SK-N-SH (cell line): Measurements from ENCODE around the gene SLC26A1. TPM values are rescaled to one million over a fixed set of nuclear protein-coding genes. Genes with fewer than 3 reads are reported as not detected.
A peak's percentile ranks its signal among the peaks of the same experiment; 100 is the strongest.

Experiments
- CTCF ChIA-PET: fragments of 300-600, 350-600 bp; formaldehyde crosslinking; extraction: SDS; loops from one replicate; lab custom pipeline; 2021; lab: Yijun Ruan, JAX
- POLR2A ChIA-PET: fragments of 350-600 bp; sonication (Branson Sonifier 250); formaldehyde crosslinking; extraction: SDS; loops from one replicate; lab custom pipeline; 2020; ENCODE audit warnings: antibody characterized with exemption, inconsistent platforms; lab: Yijun Ruan, JAX
- DNase-seq: peaks from one replicate; pipeline ENCODE4 v3.0.0; 2012
- H2AFZ ChIP-seq: fragments of 200-600 bp; sonication (generic); 2 replicates; pipeline ENCODE4 v1.8.1; 2016; ENCODE audit warnings: antibody characterized with exemption, mild to moderate bottlenecking, low read depth
- H3F3A ChIP-seq: fragments of 200-600 bp; sonication (generic); replicated peaks from 2 replicates; pipeline ENCODE3; 2016; ENCODE audit warnings: antibody characterized with exemption, mild to moderate bottlenecking; ENCODE audit not compliant: insufficient read depth
- H3K27ac ChIP-seq, 2 experiments: fragments of 200-500 bp in 1 of 2; fragments of 200-600 bp in 1 of 2; sonication (Bioruptor generic) in 1 of 2; sonication (generic), shearing (Covaris generic) in 1 of 2; 2 replicates each; pipeline versions ENCODE4 v1.5.1 to v1.6.1; 2014 to 2016; ENCODE audit warnings: low read depth in 2 of 2, inconsistent platforms in 1 of 2, low read length in 1 of 2, mild to moderate bottlenecking in 1 of 2, mixed read lengths in 1 of 2
- H3K27me3 ChIP-seq: fragments of 200-600 bp; sonication (generic), shearing (Covaris generic); 2 replicates; pipeline ENCODE4 v1.6.1; 2016; ENCODE audit warnings: mixed run types; ENCODE audit not compliant: insufficient read depth
- H3K36me3 ChIP-seq, 2 experiments: fragments of 200-500 bp in 1 of 2; fragments of 200-600 bp in 1 of 2; sonication (Bioruptor generic) in 1 of 2; sonication (generic) in 1 of 2; replicated peaks in 1 of 2; 2 replicates each; pipeline versions ENCODE3 to v1.5.1; 2014 to 2016; ENCODE audit warnings: low read length in 1 of 2, mild to moderate bottlenecking in 1 of 2; ENCODE audit not compliant: insufficient read depth in 2 of 2, control insufficient read depth in 1 of 2
- H3K4me1 ChIP-seq, 2 experiments: fragments of 200-500 bp in 1 of 2; fragments of 200-600 bp in 1 of 2; sonication (Bioruptor generic) in 1 of 2; sonication (generic), shearing (Covaris generic) in 1 of 2; 2 replicates each; pipeline versions ENCODE4 v1.5.1 to v1.6.1; 2014 to 2016; ENCODE audit warnings: low read depth in 1 of 2, low read length in 1 of 2, mixed run types in 1 of 2; ENCODE audit not compliant: insufficient read depth in 2 of 2, control insufficient read depth in 1 of 2
- H3K4me2 ChIP-seq: fragments of 200-600 bp; sonication (generic), shearing (Covaris generic); 2 replicates; pipeline ENCODE4 v1.6.1; 2017; ENCODE audit warnings: mixed run types
- H3K4me3 ChIP-seq, 2 experiments: fragments of 200-500 bp in 1 of 2; fragments of 200-600 bp in 1 of 2; sonication (Bioruptor generic) in 1 of 2; sonication (generic), shearing (Covaris generic) in 1 of 2; 2 replicates each; pipeline versions ENCODE4 v1.5.1 to v1.8.1; 2014 to 2016; ENCODE audit warnings: low read depth in 2 of 2, inconsistent platforms in 1 of 2, low read length in 1 of 2, mild to moderate bottlenecking in 1 of 2, mixed read lengths in 1 of 2, moderate library complexity in 1 of 2
- H3K79me2 ChIP-seq: fragments of 200-600 bp; sonication (generic); 2 replicates; pipeline ENCODE4 v1.8.1; 2017; ENCODE audit warnings: mild to moderate bottlenecking; ENCODE audit not compliant: insufficient read depth
- H3K9ac ChIP-seq: fragments of 200-600 bp; sonication (generic); 2 replicates; pipeline ENCODE4 v1.6.1; 2017; ENCODE audit warnings: mixed run types
- H3K9me2 ChIP-seq: fragments of 200-600 bp; sonication (generic); 2 replicates; pipeline ENCODE4 v1.6.1; 2017; ENCODE audit warnings: mixed run types
- H3K9me3 ChIP-seq: fragments of 200-600 bp; sonication (generic); 2 replicates; pipeline ENCODE4 v1.6.1; 2017; ENCODE audit warnings: mixed run types, mild to moderate bottlenecking, moderate library complexity
- H4K20me1 ChIP-seq: fragments of 200-600 bp; sonication (generic); 2 replicates; pipeline ENCODE4 v1.6.1; 2017; ENCODE audit warnings: mild to moderate bottlenecking, mixed run types; ENCODE audit not compliant: insufficient read depth
- CHD2 ChIP-seq: fragments of 150-350 bp; IDR thresholded peaks from 2 replicates; pipeline ENCODE4 v1.6.1; 2018; ENCODE audit warnings: low read length; ENCODE audit not compliant: partially characterized antibody
- CTCF ChIP-seq: fragments of 200-600 bp; sonication (generic); IDR thresholded peaks from 2 replicates; pipeline ENCODE4 v1.6.1; 2017; ENCODE audit warnings: antibody characterized with exemption, mild to moderate bottlenecking, moderate library complexity
- EP300 ChIP-seq, 2 experiments: IDR thresholded peaks; 2 replicates each; pipeline versions ENCODE4 v1.4.0 to v1.6.1; 2012; ENCODE audit warnings: borderline replicate concordance in 1 of 2, low read depth in 1 of 2, low read length in 1 of 2
- EZH2phosphoT487 ChIP-seq: fragments of 200-600 bp; sonication (generic); IDR thresholded peaks from 2 replicates; pipeline ENCODE4 v1.6.1; 2017; ENCODE audit warnings: low read depth, mixed run types, mild to moderate bottlenecking, antibody characterized with exemption, moderate library complexity, borderline replicate concordance
- FOXM1 ChIP-seq: IDR thresholded peaks from 2 replicates; pipeline ENCODE4 v1.4.0; 2012; ENCODE audit warnings: low read depth, mild to moderate bottlenecking
- GABPA ChIP-seq: IDR thresholded peaks from 2 replicates; pipeline ENCODE4 v1.4.0; 2012; ENCODE audit warnings: low read depth, mild to moderate bottlenecking
- GATA2 ChIP-seq: sonication (generic); formaldehyde crosslinking; IDR thresholded peaks from 2 replicates; pipeline ENCODE4 v1.5.0; 2020; ENCODE audit warnings: mild to moderate bottlenecking, missing genetic modification reagents
- NRF1 ChIP-seq: IDR thresholded peaks from 2 replicates; pipeline ENCODE4 v1.6.1; 2012; ENCODE audit warnings: low read depth, mild to moderate bottlenecking, low read length
- PBX3 ChIP-seq: IDR thresholded peaks from 2 replicates; pipeline ENCODE4; 2012
- POLR2AphosphoS5 ChIP-seq: IDR thresholded peaks from 2 replicates; pipeline ENCODE4 v1.6.1; 2012; ENCODE audit warnings: low read depth, low read length
- RCOR1 ChIP-seq: fragments of 150-350 bp; IDR thresholded peaks from 2 replicates; pipeline ENCODE4 v1.6.1; 2017; ENCODE audit warnings: antibody characterized with exemption, low read length
- RFX5 ChIP-seq: IDR thresholded peaks from 2 replicates; pipeline ENCODE4 v1.6.1; 2012; ENCODE audit warnings: mild to moderate bottlenecking, improper control_type of control experiment, low read length
- RXRA ChIP-seq: IDR thresholded peaks from 2 replicates; pipeline ENCODE4 v1.4.0; 2012; ENCODE audit warnings: low read depth, mild to moderate bottlenecking, borderline replicate concordance
- TAF1 ChIP-seq: IDR thresholded peaks from 2 replicates; pipeline ENCODE4 v1.6.1; 2012; ENCODE audit warnings: low read depth, mild to moderate bottlenecking, low read length, moderate library complexity, borderline replicate concordance
- TCF12 ChIP-seq: IDR thresholded peaks from 2 replicates; pipeline ENCODE4 v1.4.0; 2012
- TEAD4 ChIP-seq: IDR thresholded peaks from 2 replicates; pipeline ENCODE4 v1.4.0; 2012; ENCODE audit warnings: mild to moderate bottlenecking, borderline replicate concordance; ENCODE audit not compliant: insufficient read depth
- YY1 ChIP-seq: IDR thresholded peaks from 2 replicates; pipeline ENCODE4 v1.4.0; 2012; ENCODE audit warnings: low read depth, mild to moderate bottlenecking
- ZBTB33 ChIP-seq: IDR thresholded peaks from 2 replicates; pipeline ENCODE4 v1.4.0; 2012; ENCODE audit warnings: low read depth, borderline replicate concordance
- WGBS: methylation state at CpG from one replicate; pipeline ENCODE4 v1.1.6; 2017; ENCODE audit warnings: low lambda C conversion rate; 5-methylcytosine and 5-hydroxymethylcytosine counted together
- polyA plus RNA-seq, 3 experiments: library from polyadenylated mRNA; depleted of rRNA; stranded (reverse); fragments of >200 nt; gene quantifications; 2 replicates each; pipeline ENCODE4 v1.2.3, GENCODE V29; 2012
- TF ChIP-seq, protein P1 (sequence below): IDR thresholded peaks from 2 replicates; pipeline ENCODE4 v1.4.0; 2012; ENCODE audit warnings: low read depth, borderline replicate concordance
- TF ChIP-seq, protein P2 (sequence below): fragments of 150-350 bp; IDR thresholded peaks from 2 replicates; pipeline ENCODE4 v1.6.1; 2017; ENCODE audit warnings: antibody characterized with exemption, low read length, low read depth, borderline replicate concordance

The SLC26A1 gene
- polyA plus RNA-seq, 1 of the 3 experiments (the other 2 are of a cell fraction), result 0.05 TPM

DNA sequence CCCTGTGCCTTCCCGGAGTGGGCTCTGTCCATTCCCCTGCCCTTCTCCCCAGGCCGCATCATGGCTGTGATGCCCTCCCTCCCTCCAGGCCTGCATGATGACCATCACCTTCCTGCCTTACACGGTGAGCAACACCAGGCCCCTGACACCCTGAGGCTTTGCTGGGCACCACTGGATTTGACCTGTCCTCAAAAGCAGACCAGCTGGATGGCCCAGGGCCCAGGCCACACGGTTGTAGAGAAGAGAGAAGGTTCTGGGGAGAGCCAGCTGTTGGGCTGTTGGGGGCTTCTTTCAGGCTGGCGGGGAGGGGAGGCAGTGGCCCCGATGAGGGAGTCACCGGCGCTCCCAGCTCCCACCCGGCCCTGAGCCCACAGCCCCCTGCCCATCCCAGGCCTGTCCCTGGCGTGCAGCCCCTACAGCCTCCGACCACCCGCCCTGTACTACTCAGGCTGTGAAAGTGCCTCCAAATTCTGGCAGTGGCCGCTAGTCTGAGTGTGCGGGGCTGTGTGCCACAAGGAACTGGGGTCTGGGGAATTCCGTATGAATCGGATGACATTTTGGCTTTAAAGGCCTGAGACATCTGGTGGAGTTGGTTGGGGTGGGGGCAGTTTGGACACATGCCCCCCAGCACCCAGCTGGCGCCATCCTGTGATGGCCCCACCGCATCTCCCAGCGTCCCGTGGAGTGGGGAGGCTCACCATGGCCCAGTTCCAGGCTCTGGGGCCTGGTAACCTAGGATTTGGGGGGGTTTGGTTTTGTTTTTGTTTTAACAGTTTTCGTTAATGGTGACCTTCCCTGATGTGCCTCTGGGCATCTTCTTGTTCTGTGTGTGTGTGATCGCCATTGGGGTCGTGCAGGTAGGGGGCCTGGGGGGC is 41.4 kb downstream of the SLC26A1 start:
- H3K4me3 ChIP-seq, result no peak overlapping the region
- WGBS, result 86% methylated on average over 9 of the region's 23 CpGs
- H3K79me2 ChIP-seq, result no peaks in the 10 kb centered on the region
- no peaks in the 10 kb centered on the region for H3F3A ChIP-seq
- no peak overlapping the region for H3K9ac ChIP-seq
- peak; percentile 33 for DNase-seq
- H4K20me1 ChIP-seq, result no peaks in the 10 kb centered on the region
- TF ChIP-seq, protein P1, sequence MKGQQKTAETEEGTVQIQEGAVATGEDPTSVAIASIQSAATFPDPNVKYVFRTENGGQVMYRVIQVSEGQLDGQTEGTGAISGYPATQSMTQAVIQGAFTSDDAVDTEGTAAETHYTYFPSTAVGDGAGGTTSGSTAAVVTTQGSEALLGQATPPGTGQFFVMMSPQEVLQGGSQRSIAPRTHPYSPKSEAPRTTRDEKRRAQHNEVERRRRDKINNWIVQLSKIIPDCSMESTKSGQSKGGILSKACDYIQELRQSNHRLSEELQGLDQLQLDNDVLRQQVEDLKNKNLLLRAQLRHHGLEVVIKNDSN, result no peak
- TF ChIP-seq RXRA (no peak), FOXM1 (no peak), YY1 (no peak), ZBTB33 (no peak), CHD2 (no peak), PBX3 (no peak), RCOR1 (no peak), EZH2phosphoT487 (no peak), TAF1 (no peak), EP300 (IDR thresholded peaks at IDR 0.05; ENCODE audit: borderline replicate concordance in 1 of 2, low read depth in 1 of 2, low read length in 1 of 2) (no peak), TEAD4 (no peak), GABPA (no peak), NRF1 (no peak), GATA2 (CRISPR knock-in tag) (no peak), TCF12 (no peak), POLR2AphosphoS5 (no peak), CTCF (no peak), RFX5 (no peak)
- TF ChIP-seq, protein P2, sequence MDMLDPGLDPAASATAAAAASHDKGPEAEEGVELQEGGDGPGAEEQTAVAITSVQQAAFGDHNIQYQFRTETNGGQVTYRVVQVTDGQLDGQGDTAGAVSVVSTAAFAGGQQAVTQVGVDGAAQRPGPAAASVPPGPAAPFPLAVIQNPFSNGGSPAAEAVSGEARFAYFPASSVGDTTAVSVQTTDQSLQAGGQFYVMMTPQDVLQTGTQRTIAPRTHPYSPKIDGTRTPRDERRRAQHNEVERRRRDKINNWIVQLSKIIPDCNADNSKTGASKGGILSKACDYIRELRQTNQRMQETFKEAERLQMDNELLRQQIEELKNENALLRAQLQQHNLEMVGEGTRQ, result no peak
- TF ChIP-seq, all 33 proteins: peak for 0
- Histone ChIP-seq H3K4me1 (no peaks in the 10 kb centered on the region), H3K4me2 (no peak overlapping the region), H3K36me3 (no peaks in the 10 kb centered on the region), H3K27me3 (no peaks in the 10 kb centered on the region), H2AFZ (no peak overlapping the region), H3K9me3 (no peaks in the 10 kb centered on the region), H3K27ac (no peak overlapping the region), H3K9me2 (no peaks in the 10 kb centered on the region)
- ChIA-PET CTCF (no interaction called here), POLR2A (no interaction called here)
